HG02623 (cell line): Measurements from ENCODE around the gene ADAMTS2.

Experiments used
- ATAC-seq: cut with Tn5 transposase; IDR thresholded peaks from one replicate; pipeline ENCODE4 v1.9.1; 2021; ENCODE audit warnings: moderate library complexity; ENCODE audit not compliant: unreplicated experiment

The ADAMTS2 gene

DNA sequence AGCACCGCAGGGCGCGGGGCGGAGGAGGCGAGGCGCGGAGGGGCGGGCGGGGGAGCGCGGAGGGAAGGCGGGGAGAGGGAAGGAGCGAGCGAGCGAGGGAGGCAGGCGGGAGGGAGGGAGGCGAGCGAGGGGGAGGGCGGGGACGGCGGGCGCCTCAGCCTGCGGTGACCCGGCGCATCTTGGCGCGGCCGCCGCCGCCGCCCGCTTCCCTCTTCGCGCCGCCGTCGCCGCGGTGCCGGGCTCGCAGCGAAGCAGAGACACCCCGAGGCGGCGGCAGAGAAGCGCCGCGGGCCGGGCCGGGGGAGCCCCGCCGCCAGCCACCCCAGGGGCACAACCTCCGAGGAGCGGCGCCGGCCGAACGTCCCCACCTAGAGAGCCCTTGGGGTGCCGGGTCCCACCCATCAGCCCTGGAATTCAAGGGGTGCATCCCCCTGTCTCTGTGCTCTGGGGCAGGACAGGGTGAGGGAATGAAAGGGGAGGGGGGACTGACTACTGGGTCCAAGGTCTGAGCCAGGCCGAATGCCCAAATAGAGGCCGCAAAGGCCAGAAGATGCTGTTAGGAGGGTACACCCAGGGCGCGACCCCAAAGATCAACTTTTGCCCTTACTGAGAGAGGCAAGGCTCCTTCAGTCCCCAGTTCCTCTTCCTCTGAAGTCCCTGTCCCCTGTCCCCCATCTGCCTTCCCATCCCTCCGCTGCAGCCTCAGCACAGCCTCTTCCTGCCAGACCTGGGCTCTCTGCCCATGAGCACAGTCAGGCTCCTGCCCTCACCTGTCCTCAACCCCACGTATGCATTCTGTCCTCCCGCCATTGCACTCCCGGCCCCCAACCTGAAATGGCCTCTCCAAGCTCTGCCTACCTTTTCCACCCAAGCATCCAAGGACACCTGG, at the start of gene ADAMTS2:
TSS of gene ADAMTS2 (minus strand) at position 29 of the 889 bp plus-strand sequence. CDS start 133 bp downstream, outside the sequence.
- ATAC-seq, result no peak

GRCh38 chr5:179393078-179393477, 47.8 kb upstream of the ADAMTS2 start:
- no peak for ATAC-seq

- no peak for ATAC-seq
Observed at GRCh38 chr5:179387151-179388110, 42.2 kb upstream of the ADAMTS2 start.

DNA sequence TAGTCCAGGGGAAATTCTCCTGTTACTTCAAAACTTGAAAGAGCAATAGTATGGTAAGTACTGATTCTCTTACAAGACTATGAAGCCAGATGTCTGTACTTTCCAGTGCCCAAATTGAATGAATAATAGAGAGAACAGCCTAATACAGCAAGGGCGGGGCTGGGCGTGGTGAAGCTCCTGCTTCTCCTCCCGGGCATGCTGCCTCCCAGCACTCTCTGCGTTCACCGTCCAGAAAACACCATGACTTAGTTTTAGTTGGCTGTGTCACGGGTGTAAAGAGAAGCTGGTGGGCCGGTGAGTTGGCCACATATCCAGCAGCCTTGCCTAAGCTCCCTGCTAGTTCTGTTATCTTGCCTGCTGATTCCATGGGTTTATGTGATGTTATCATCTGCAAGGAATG, 40.7 kb upstream of the ADAMTS2 start:
- no peak for ATAC-seq

GRCh38 chr5:179382486-179382885, 37.2 kb upstream of the ADAMTS2 start:
- ATAC-seq, result no peak

- ATAC-seq, result no peak
Observed at GRCh38 chr5:179381691-179382090, 36.4 kb upstream of the ADAMTS2 start.

GRCh38 chr5:179380211-179381035, 35.2 kb upstream of the ADAMTS2 start:
- no peak for ATAC-seq

- ATAC-seq, result no peak
Observed at GRCh38 chr5:179379321-179379890, 34.1 kb upstream of the ADAMTS2 start.

GRCh38 chr5:179378441-179379271, 33.4 kb upstream of the ADAMTS2 start:
- no peak for ATAC-seq

GRCh38 chr5:179378116-179378440, 32.8 kb upstream of the ADAMTS2 start:
- ATAC-seq, result no peak

GRCh38 chr5:179377421-179378115, 32.3 kb upstream of the ADAMTS2 start:
- no peak for ATAC-seq

DNA sequence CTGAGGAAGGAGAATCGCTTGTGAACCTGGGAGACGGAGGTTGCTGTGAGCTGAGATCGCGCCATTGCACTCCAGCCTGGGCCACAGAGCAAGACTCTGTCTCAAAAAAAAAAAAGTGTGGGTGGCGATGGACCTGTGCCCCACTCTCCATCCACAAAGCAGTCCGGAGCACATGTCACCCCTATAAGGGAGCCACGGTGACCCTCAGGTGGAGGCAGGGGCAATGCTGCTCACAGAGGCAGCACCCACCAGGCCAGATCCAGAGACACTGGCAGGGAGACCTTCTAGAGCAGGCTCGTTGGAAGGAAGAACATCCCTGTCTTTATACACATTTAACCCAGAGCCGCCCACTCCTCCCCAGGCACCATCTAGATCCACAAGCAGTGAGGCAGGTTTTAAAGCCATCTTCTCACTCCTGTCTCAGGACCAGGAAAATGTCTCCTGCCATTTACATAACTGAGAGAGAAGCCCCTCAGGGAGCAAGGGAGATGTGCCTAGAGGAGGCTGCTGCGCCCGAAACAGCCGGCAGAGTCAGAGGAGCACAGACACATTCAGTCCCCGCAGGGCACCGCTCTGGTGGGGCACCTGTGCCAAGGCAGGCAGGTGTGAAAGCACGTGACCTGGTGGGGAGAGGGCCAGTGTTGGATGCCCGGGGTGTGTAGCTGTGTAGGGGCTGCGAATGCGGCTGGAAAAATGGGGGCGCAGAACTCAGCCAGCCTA, 31.6 kb upstream of the ADAMTS2 start:
- no peak for ATAC-seq

- ATAC-seq, result no peak
Observed at GRCh38 chr5:179375831-179376365, 30.6 kb upstream of the ADAMTS2 start.

DNA sequence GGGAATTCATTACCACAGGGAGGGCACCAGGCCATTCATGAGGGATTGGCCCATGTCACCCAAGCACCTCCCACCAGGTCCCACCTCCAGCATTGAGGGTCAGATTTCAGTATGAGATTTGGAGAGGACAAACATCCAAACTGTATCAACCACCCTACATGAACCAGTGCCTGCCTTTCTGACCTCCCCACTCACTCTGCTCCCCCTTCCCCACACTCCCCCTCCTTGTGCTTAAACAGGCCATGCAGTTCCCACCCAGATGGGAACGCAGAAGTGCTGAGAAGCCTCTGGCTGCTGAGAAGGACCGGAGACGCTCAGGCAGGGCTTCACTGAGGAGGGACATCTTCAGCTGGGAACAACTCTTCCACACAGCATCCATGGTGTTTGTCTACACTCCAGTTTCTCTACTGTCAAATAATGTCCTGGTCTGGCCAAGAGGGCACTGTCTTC, 30.0 kb upstream of the ADAMTS2 start:
- no peak for ATAC-seq

DNA sequence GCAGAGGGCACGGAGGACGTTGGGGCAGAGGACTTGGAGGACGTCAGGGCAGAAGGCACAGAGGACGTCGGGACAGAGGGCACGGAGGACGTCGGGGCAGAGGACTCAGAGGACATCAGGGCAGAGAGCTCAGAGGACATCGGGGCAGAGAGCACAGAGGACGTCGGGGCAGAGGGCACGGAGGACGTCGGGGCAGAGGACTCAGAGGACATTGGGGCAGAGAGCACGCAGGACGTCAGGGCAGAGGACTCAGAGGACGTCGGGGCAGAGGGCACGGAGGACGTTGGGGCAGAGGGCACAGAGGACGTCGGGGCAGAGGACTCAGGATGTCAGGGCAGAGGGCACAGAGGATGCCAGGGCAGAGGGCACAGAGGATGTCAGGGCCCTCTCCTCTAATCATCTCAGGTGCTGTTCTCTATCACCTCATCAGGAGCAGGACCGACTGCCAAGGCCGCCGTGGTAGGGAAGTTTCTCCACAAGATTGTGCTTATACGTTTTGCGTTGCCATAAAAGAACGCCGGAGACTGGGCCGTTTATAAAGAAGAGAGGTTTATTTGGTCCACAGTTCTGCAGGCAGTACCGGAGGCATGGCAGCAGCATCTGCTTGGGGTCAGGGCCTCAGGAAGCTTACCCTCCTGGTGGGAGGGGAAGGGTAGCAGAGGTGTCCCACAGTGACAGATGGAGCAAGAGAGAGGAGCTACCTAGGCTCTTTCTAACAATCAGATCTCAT, 29.4 kb upstream of the ADAMTS2 start:
- ATAC-seq, result no peak

- ATAC-seq, result no peak
Observed at GRCh38 chr5:179373961-179374505, 28.8 kb upstream of the ADAMTS2 start.
